Mesangial cell (primary cell): ENCODE data around the gene SPATS1. TPM values are rescaled to one million over a fixed set of nuclear protein-coding genes. Genes with fewer than 3 reads are reported as not detected.

Experiments
- total RNA-seq: library from RNA; depleted of rRNA; stranded (reverse); fragments of >200 nt; gene quantifications from 2 replicates; pipeline ENCODE4 v1.2.3, GENCODE V29; 2015

SPATS1 gene
- total RNA-seq = not detected in 2 replicates

GRCh38 chr6:44342489-44342888 is at the start of gene SPATS1:
Gene SPATS1, plus strand, starts transcription at chr6:44342650. Its CDS starts 446 bp downstream, at chr6:44343096.

GRCh38 chr6:44312901-44313788 is 29.3 kb upstream of the SPATS1 start, which contains the start of gene AARS2:
Gene AARS2, minus strand, starts transcription at chr6:44313347. Its CDS starts 24 bp downstream, at chr6:44313323.

GRCh38 chr6:44387346-44388134 is 45.1 kb downstream of the SPATS1 start, which contains the start of gene CDC5L:
Gene CDC5L, plus strand, starts transcription at chr6:44387706. Its CDS starts 118 bp downstream, at chr6:44387824.

Other genes starting within 250 kb of the SPATS1 start
- 75.9 and 98.7 TPM in 2 replicates for gene MRPL14, start 215.2 kb upstream of the SPATS1 start, total RNA-seq
- 35.7 and 54.4 TPM in 2 replicates for gene TMEM63B, start 215.1 kb upstream of the SPATS1 start, total RNA-seq
- gene CAPN11, start 183.8 kb upstream of the SPATS1 start, total RNA-seq = 0.25 TPM in 1 of 2 replicates, not detected in the other
- 0.25 TPM in 1 of 2 replicates, not detected in the other for gene MYMX, start 125.7 kb upstream of the SPATS1 start, total RNA-seq
- gene SLC29A1, start 119.1 kb upstream of the SPATS1 start, total RNA-seq = 121 and 145 TPM in 2 replicates
- 524 and 1,003 TPM in 2 replicates for gene HSP90AB1, start 95.5 kb upstream of the SPATS1 start, total RNA-seq
- 81.0 and 93.4 TPM in 2 replicates for gene SLC35B2, start 85.1 kb upstream of the SPATS1 start, total RNA-seq
- gene NFKBIE, start 77.1 kb upstream of the SPATS1 start, total RNA-seq = 24.3 and 25.4 TPM in 2 replicates
- gene TMEM151B, start 72.2 kb upstream of the SPATS1 start, total RNA-seq = not detected in 2 replicates
- gene AARS2, start 29.3 kb upstream of the SPATS1 start, total RNA-seq = 11.3 and 14.8 TPM in 2 replicates
- 7.4 and 11.9 TPM in 2 replicates for gene CDC5L, start 45.1 kb downstream of the SPATS1 start, total RNA-seq